ENCODE data around the gene PDZD7. TPM values are rescaled to one million over a fixed set of nuclear protein-coding genes. Genes with fewer than 3 reads are reported as not detected.

Gene PDZD7
- total RNA-seq, 1 experiment from 2014 or later, result 6.1 TPM

DNA sequence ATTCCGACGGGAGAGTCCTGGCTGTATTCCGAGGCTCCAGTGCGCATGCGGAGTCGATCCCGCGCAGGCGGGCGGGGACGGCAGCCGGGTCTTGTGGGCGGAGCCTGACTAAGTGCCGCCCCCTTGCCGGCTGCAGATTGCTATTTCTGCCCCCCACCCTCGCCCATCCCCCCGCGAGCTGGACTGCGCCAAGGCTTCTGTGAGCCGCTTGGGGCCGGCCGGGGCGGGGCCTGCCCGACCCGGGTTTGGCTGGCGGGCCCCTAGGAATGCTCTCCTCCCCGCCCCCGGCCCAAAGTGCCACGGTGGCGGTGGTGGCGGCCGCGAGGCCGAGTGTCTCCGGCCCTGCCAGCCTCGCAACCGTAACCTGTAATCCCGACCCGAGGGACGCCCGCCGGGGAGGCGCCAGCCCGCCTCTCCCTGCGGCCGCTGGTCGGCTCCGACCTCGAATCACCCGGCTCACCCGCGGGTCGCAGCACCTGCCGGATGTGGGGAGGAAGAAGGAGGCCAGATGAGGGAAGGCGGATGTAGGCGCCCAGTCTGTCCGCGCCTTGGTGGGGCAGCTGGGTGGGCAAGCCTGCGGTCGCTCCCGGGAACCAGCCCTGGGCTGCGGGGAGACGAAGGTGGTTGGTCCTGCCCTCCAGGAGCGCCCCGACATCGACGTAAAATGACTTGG lies 30.2 kb upstream of the PDZD7 start:
- Histone ChIP-seq H2AFZ (ENCODE audit: low read depth, low read length, poor library complexity, severe bottlenecking) (peak overlapping the region; percentile 73), H3K4me2 (ENCODE audit: low read length) (peak overlapping the region; percentile 81), H4K20me1 (ENCODE audit: insufficient read depth) (no peaks in the 10 kb centered on the region), H3K4me3 (replicated peaks in 1 of 2; ENCODE audit: low read depth in 1 of 2, low read length in 2 of 2) (peak overlapping the region; percentile 80 to 84), H3K27ac (ENCODE audit: low read depth, low read length) (peak overlapping the region; percentile 99), H3K9me3 (ENCODE audit: control insufficient read depth in 1 of 2, insufficient read depth in 1 of 2, low read depth in 1 of 2, low read length in 2 of 2) (no peaks in the 10 kb centered on the region), H3K27me3 (ENCODE audit: insufficient read depth, low read length) (no peaks in the 10 kb centered on the region), H3K36me3 (ENCODE audit: control insufficient read depth in 1 of 2, insufficient read depth in 2 of 2, low read length in 2 of 2) (peaks cover 4 to 16% of the 10 kb centered on the region in 2 experiments; a peak in 3 of 4 replicates), H3K4me1 (ENCODE audit: control insufficient read depth in 1 of 2, insufficient read depth in 2 of 2, low read length in 2 of 2) (peaks cover 49 to 59% of the 10 kb centered on the region in 2 experiments), H3K9me2 (ENCODE audit: insufficient read depth) (no peaks in the 10 kb centered on the region), H3K9ac (ENCODE audit: low read length) (peak overlapping the region; percentile 91), H3K79me2 (ENCODE audit: insufficient read depth, low read length) (peaks cover 44% of the 10 kb centered on the region)
- peak; percentile 91 for DNase-seq (ENCODE audit: low read depth, low spot score)
- intact Hi-C loops (cut with micrococcal nuclease), result loop anchor here (1.0 to 10.0 kb wide), 5 partner anchors 7 to 1581 kb away; partner anchors contain the start of gene TRIM8
- ChIA-PET CTCF (interaction anchor here (0.5 to 6.8 kb wide), 20 partner anchors 9 to 909 kb away, joined by 3 to 109 read pairs (median 5); partner anchors contain the start of genes PDZD7 and SFXN3), POLR2A (interaction anchor here (0.6 to 3.6 kb wide), 11 partner anchors 9 to 184 kb away, joined by 3 to 20 read pairs (median 6); no protein-coding TSS in a partner anchor), RAD21 (ENCODE audit: low non-redundant PET in 1 of 2, low total read pairs in 2 of 2, uncharacterized antibody in 2 of 2, unreplicated experiment in 2 of 2) (interaction anchor here (0.6 to 2.2 kb wide), 8 partner anchors 9 to 81 kb away, joined by 3 to 9 read pairs (median 6); no protein-coding TSS in a partner anchor)
- BruUV-seq (replicated peaks), result TSS peak; percentile 73
- TF ChIP-seq ZFX (IDR thresholded peaks at IDR 0.05) (peak; percentile 80), JUND (IDR thresholded peaks at IDR 0.05) (no peak), POLR2A (IDR thresholded peaks at IDR 0.05; ENCODE audit: borderline replicate concordance, extremely low read depth, insufficient read depth, insufficient read length) (peak; percentile 78), SRF (IDR thresholded peaks at IDR 0.05; ENCODE audit: low read depth) (no peak), YY1 (IDR thresholded peaks at IDR 0.05; ENCODE audit: extremely low read depth, insufficient replicate concordance, low read depth, low read length) (peak; percentile 54), TCF7L2 (IDR thresholded peaks at IDR 0.05; ENCODE audit: borderline replicate concordance, extremely low read depth, insufficient read depth, insufficient read length) (peak; percentile 55), EZH2 (IDR thresholded peaks at IDR 0.05) (no peak), POLR2AphosphoS5 (IDR thresholded peaks at IDR 0.05; ENCODE audit: low read depth, low read length) (peak; percentile 88), FOSL1 (IDR thresholded peaks at IDR 0.05; ENCODE audit: low read depth) (no peak)
- TF ChIP-seq, protein P1, sequence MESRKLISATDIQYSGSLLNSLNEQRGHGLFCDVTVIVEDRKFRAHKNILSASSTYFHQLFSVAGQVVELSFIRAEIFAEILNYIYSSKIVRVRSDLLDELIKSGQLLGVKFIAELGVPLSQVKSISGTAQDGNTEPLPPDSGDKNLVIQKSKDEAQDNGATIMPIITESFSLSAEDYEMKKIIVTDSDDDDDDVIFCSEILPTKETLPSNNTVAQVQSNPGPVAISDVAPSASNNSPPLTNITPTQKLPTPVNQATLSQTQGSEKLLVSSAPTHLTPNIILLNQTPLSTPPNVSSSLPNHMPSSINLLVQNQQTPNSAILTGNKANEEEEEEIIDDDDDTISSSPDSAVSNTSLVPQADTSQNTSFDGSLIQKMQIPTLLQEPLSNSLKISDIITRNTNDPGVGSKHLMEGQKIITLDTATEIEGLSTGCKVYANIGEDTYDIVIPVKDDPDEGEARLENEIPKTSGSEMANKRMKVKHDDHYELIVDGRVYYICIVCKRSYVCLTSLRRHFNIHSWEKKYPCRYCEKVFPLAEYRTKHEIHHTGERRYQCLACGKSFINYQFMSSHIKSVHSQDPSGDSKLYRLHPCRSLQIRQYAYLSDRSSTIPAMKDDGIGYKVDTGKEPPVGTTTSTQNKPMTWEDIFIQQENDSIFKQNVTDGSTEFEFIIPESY (IDR thresholded peaks at IDR 0.05; ENCODE audit: extremely low read depth, insufficient replicate concordance, low read length), result no peak
- TF ChIP-seq, protein P2, sequence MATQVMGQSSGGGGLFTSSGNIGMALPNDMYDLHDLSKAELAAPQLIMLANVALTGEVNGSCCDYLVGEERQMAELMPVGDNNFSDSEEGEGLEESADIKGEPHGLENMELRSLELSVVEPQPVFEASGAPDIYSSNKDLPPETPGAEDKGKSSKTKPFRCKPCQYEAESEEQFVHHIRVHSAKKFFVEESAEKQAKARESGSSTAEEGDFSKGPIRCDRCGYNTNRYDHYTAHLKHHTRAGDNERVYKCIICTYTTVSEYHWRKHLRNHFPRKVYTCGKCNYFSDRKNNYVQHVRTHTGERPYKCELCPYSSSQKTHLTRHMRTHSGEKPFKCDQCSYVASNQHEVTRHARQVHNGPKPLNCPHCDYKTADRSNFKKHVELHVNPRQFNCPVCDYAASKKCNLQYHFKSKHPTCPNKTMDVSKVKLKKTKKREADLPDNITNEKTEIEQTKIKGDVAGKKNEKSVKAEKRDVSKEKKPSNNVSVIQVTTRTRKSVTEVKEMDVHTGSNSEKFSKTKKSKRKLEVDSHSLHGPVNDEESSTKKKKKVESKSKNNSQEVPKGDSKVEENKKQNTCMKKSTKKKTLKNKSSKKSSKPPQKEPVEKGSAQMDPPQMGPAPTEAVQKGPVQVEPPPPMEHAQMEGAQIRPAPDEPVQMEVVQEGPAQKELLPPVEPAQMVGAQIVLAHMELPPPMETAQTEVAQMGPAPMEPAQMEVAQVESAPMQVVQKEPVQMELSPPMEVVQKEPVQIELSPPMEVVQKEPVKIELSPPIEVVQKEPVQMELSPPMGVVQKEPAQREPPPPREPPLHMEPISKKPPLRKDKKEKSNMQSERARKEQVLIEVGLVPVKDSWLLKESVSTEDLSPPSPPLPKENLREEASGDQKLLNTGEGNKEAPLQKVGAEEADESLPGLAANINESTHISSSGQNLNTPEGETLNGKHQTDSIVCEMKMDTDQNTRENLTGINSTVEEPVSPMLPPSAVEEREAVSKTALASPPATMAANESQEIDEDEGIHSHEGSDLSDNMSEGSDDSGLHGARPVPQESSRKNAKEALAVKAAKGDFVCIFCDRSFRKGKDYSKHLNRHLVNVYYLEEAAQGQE (IDR thresholded peaks at IDR 0.05; ENCODE audit: low read depth), result no peak
- ATAC-seq, result peak; percentile 76
